ENCODE measurements around the gene CFDP1. TPM values are rescaled to one million over a fixed set of nuclear protein-coding genes. Genes with fewer than 3 reads are reported as not detected.

The CFDP1 gene
- total RNA-seq, 4 donors from 2014 or later, result 36.7 to 81.4 (median 48.2) TPM

DNA sequence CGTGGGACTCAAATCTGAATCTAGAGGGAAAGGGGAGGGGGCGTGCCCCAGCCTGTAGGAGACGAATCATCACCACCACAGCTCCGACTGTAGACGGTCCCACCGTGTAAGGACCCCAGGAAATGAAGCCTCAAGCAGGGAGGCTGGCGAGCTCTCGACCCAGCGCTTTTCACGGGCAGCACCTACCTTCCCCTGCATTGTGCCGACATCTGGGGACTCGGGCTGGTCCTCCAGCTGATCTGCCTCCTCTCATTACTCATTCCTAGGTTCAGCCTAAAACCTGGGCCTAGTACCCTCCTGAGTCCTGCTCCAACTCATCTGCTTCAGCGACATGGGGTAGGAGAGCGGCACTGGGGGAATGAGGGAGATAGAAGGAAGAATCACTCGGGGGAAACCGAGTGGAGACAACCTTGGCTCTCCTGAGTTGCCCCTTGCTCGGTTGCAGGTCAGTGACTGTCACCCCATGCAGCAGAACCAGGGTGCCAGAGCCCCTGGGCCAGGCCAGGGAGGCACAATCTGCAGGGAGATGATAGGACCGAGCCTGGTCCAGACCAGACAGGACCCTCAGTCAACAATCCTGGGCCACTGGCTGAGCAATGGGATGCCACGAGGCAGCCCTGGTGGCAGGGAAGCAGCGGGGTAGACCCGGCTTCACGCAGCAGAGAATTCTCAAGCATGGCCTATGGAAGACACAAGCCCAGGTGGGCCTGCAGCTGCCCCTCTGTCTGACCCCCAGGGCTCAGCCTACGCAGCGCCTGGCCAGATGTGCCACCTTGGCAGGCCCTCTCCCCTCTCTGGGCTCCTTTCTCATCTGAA, 181.0 kb downstream of the CFDP1 start:
- Histone ChIP-seq H3K27ac (peak overlapping the region; percentile 90), H3K9me3 (no peaks in the 10 kb centered on the region), H3K36me3 (no peaks in the 10 kb centered on the region), H3K27me3 (no peaks in the 10 kb centered on the region), H3K4me1 (peaks cover 93% of the 10 kb centered on the region), H3K4me3 (peak overlapping the region; percentile 82)
- DNase-seq (ENCODE audit: low spot score in 2 of 2), result no peak
- 59% methylated on average over 18 of the region's 24 CpGs for WGBS
- TF ChIP-seq POLR2A (IDR thresholded peaks at IDR 0.05), result no peak

DNA sequence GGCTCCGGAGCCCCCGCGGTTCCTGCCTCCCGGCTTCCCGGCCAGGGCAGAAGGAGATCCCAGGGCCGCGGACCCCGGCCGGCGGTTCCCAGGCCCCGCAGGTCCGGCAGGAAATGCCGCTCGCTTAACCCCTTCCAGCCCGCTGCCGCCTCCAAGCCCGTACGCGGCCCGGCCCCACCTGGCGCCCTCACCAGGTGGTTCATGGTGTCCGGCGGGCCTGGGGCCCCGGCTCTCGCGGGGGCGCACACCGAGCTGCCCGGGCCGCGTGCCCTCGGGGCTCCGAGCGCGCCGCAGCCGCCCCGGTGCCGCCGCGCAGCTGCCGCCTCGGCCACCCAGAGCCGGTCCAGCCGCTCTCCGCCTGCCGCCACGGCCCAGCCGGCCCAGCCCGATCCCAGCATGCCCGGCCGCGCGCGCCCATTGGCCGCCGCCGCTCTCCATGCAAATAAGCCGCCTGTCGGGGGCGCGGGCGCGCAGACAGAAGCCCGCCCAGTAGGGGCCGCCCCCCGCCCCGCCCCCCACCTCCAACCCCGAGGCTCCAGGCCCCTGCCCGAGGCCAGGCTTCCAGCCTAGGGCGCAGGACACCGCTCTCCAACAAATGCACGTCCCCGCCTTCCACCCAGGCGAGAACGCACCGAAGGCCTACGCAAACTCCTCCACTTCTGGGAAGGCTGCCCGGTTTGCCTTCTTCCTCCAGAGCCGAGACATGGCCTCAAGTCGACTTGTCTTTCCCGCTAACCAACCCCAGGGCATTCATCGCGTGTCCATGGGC, 181.8 kb downstream of the CFDP1 start, which contains the start of gene BCAR1:
BCAR1 (minus strand) TSS at position 345 of the 769 bp plus-strand sequence; CDS start at position 203, 142 bp downstream.
- 0% methylated on average over 11 of the region's 84 CpGs for WGBS
- DNase-seq (ENCODE audit: low spot score in 2 of 2), result no peak
- peak within 1 kb of the TSS; percentile 82 for H3K4me3 ChIP-seq

DNA sequence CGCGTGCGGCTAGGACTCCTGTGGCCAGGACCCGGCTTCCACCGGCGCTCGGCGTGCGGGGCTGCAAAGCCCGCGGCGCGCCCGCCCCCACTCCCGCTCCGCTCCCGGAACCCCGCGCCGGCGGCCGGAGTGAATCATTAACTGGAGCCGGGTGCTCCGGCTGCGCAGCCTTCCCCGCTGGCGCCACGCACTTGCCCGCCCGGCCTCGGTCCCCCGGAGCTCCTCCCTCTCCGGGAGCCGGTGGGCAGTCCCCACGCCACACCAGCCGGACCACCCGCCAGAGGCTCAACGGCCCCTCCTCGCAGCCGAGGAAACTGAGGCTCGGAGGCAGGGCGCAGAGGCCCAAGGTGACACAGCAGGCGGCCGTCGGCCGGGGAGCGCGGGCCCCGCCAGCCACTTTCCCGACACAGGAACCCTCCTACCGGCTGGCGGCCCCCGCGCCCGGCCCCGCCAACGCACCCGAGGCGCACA, 182.5 kb downstream of the CFDP1 start:
- TF ChIP-seq POLR2AphosphoS5 (IDR thresholded peaks at IDR 0.05), result no peak
- TF ChIP-seq POLR2A (IDR thresholded peaks at IDR 0.05), result no peak
- TF ChIP-seq, protein P1, sequence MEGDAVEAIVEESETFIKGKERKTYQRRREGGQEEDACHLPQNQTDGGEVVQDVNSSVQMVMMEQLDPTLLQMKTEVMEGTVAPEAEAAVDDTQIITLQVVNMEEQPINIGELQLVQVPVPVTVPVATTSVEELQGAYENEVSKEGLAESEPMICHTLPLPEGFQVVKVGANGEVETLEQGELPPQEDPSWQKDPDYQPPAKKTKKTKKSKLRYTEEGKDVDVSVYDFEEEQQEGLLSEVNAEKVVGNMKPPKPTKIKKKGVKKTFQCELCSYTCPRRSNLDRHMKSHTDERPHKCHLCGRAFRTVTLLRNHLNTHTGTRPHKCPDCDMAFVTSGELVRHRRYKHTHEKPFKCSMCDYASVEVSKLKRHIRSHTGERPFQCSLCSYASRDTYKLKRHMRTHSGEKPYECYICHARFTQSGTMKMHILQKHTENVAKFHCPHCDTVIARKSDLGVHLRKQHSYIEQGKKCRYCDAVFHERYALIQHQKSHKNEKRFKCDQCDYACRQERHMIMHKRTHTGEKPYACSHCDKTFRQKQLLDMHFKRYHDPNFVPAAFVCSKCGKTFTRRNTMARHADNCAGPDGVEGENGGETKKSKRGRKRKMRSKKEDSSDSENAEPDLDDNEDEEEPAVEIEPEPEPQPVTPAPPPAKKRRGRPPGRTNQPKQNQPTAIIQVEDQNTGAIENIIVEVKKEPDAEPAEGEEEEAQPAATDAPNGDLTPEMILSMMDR (IDR thresholded peaks at IDR 0.05), result no peak
- no peaks in the 10 kb centered on the region for H3K9me3 ChIP-seq
- H3K36me3 ChIP-seq, result no peaks in the 10 kb centered on the region
- peak overlapping the region; percentile 90 for H3K27ac ChIP-seq
- H3K27me3 ChIP-seq, result no peaks in the 10 kb centered on the region
- peak overlapping the region; percentile 82 for H3K4me3 ChIP-seq
- no peak for DNase-seq (ENCODE audit: low spot score in 2 of 2)
- H3K4me1 ChIP-seq, result peaks cover 93% of the 10 kb centered on the region
- WGBS, result 3% methylated on average over 8 of the region's 59 CpGs

More for the DNA sequence above, 181.8 kb downstream of the CFDP1 start, which contains the start of gene BCAR1:
- H3K27me3 ChIP-seq, result no peaks in the 10 kb centered on the region
- peak within 1 kb of the TSS; percentile 90 for H3K27ac ChIP-seq
- H3K9me3 ChIP-seq, result no peaks in the 10 kb centered on the region
- H3K4me1 ChIP-seq, result peaks cover 93% of the 10 kb centered on the region
- H3K36me3 ChIP-seq, result no peaks in the 10 kb centered on the region
- TF ChIP-seq POLR2AphosphoS5 (IDR thresholded peaks at IDR 0.05) (no peak), POLR2A (IDR thresholded peaks at IDR 0.05) (peak; percentile 22 to 64)

DNA sequence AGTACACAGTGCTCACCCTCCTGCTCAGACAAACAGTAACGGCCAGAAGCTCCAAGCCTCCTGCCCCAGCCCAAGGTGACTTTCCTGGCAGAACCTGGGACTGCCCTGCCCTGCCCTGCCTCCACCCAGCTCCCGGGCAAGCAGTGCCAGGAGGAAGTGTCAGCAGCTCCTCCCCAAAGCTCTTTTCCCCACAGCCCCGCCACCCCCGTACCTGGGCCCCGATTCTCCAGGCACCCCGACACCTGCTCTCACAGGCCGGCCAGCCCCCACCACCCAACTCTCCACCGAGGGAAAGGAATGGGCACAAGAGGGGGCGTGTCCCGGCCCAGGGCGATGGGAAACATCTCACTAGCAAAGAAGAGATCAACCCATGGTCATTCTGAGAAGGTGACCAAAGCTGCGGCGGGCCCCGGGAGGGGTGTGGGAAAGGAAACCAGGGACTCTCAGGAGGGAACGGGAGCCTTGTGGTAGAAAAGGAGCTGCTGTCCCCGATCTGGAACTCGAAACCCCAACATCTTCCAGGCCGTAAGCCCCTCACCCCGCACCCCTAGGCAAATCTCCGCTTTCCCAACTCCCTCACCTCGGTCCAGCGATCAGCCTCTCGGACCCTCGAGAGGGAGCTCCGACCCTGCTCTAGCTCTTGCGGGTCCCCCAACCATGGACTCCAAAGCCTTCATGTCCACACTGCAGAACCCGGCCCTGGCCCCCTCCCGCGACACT, 183.1 kb downstream of the CFDP1 start:
- peak overlapping the region; percentile 82 for H3K4me3 ChIP-seq
- no peaks in the 10 kb centered on the region for H3K9me3 ChIP-seq
- TF ChIP-seq, protein P1 (IDR thresholded peaks at IDR 0.05), result no peak
- TF ChIP-seq POLR2AphosphoS5 (IDR thresholded peaks at IDR 0.05) (no peak), POLR2A (IDR thresholded peaks at IDR 0.05) (no peak), EP300 (IDR thresholded peaks at IDR 0.05) (no peak)
- no peak for DNase-seq (ENCODE audit: low spot score in 2 of 2)
- 5% methylated on average over 23 of the region's 29 CpGs for WGBS
- H3K36me3 ChIP-seq, result no peaks in the 10 kb centered on the region
- H3K27ac ChIP-seq, result peak overlapping the region; percentile 90
- no peaks in the 10 kb centered on the region for H3K27me3 ChIP-seq
- peaks cover 93% of the 10 kb centered on the region for H3K4me1 ChIP-seq

DNA sequence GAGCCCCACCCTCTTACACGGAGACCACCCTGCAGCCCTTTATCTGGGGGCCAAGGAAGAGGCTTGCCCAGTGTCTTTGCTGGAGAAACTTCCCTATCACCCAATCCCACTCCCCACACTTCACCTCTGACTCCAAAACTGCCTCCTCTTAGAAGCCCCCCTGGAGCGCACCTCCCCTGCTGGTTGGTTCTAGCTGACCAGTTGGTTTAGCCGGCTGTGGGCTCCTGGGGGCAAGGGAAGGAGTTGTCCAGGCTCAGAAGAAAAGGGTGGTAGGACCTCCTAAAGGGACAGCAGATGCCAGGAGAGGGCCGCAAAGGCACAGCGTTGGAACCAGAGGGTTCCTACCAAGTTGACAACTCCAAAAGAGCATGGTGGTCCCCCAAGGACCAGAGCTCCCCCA, 183.9 kb downstream of the CFDP1 start:
- Histone ChIP-seq H3K4me1 (peaks cover 93% of the 10 kb centered on the region), H3K4me3 (peak overlapping the region; percentile 82), H3K27me3 (no peaks in the 10 kb centered on the region), H3K27ac (peak overlapping the region; percentile 90), H3K9me3 (no peaks in the 10 kb centered on the region), H3K36me3 (no peaks in the 10 kb centered on the region)
- 58% methylated on average over 5 of the region's 5 CpGs for WGBS
- DNase-seq (ENCODE audit: low spot score in 2 of 2), result no peak
- TF ChIP-seq EP300 (IDR thresholded peaks at IDR 0.05), result no peak
- TF ChIP-seq POLR2AphosphoS5 (IDR thresholded peaks at IDR 0.05), result no peak
- TF ChIP-seq POLR2A (IDR thresholded peaks at IDR 0.05), result no peak
- TF ChIP-seq, protein P1 (IDR thresholded peaks at IDR 0.05), result no peak

Measured in suprapubic skin (tissue), 4 donors.